ENCODE results near the gene LMNA. TPM values are rescaled to one million over a fixed set of nuclear protein-coding genes. Genes with fewer than 3 reads are reported as not detected.

Gene LMNA
- total RNA-seq, 1 experiment from 2014 or later = 112 TPM

- DNase-seq = no peak
- H3K4me1 Mint-ChIP-seq (ENCODE audit: low read depth, unreplicated experiment) = no peaks in the 10 kb centered on the region
- no peaks in the 10 kb centered on the region for H3K4me1 ChIP-seq
- no TSS peak for BruUV-seq (replicated peaks)
- intact Hi-C loops (cut with micrococcal nuclease; ENCODE audit: unreplicated experiment) = no loop called here
- POLR2A ChIA-PET = no interaction called here
- no peak overlapping the region for H3K27ac Mint-ChIP-seq (ENCODE audit: unreplicated experiment)
- H3K4me3 ChIP-seq (ENCODE audit: low read depth, low read length) = no peak overlapping the region
- H3K9me3 Mint-ChIP-seq (ENCODE audit: unreplicated experiment) = peaks cover 6% of the 10 kb centered on the region
- H3K27me3 Mint-ChIP-seq (ENCODE audit: insufficient read depth, unreplicated experiment) = no peaks in the 10 kb centered on the region
- CTCF ChIA-PET = no interaction called here
- H3K36me3 ChIP-seq (ENCODE audit: control insufficient read depth, insufficient read depth, low read length) = no peaks in the 10 kb centered on the region
- no peaks in the 10 kb centered on the region for H3K27me3 ChIP-seq (replicated peaks; ENCODE audit: control insufficient read depth, insufficient read depth, low read length)
- TF ChIP-seq, protein P1, sequence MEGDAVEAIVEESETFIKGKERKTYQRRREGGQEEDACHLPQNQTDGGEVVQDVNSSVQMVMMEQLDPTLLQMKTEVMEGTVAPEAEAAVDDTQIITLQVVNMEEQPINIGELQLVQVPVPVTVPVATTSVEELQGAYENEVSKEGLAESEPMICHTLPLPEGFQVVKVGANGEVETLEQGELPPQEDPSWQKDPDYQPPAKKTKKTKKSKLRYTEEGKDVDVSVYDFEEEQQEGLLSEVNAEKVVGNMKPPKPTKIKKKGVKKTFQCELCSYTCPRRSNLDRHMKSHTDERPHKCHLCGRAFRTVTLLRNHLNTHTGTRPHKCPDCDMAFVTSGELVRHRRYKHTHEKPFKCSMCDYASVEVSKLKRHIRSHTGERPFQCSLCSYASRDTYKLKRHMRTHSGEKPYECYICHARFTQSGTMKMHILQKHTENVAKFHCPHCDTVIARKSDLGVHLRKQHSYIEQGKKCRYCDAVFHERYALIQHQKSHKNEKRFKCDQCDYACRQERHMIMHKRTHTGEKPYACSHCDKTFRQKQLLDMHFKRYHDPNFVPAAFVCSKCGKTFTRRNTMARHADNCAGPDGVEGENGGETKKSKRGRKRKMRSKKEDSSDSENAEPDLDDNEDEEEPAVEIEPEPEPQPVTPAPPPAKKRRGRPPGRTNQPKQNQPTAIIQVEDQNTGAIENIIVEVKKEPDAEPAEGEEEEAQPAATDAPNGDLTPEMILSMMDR (IDR thresholded peaks at IDR 0.05; ENCODE audit: insufficient read depth in 1 of 2, low read depth in 1 of 2, low read length in 1 of 2, severe bottlenecking in 1 of 2, unreplicated experiment in 1 of 2) = no peak
- peaks cover 2% of the 10 kb centered on the region; the same call in 1 of the 2 replicates for H3K9me3 ChIP-seq
- H3K4me3 Mint-ChIP-seq (ENCODE audit: unreplicated experiment) = no peak overlapping the region
- no peaks in the 10 kb centered on the region for H3K36me3 Mint-ChIP-seq (ENCODE audit: insufficient read depth, unreplicated experiment)
Observed at GRCh38 chr1:156167536-156167935, 53.0 kb downstream of the LMNA start.

GRCh38 chr1:156172696-156173470 is 58.4 kb downstream of the LMNA start:
- H3K4me1 Mint-ChIP-seq (ENCODE audit: low read depth, unreplicated experiment) = peaks cover 17% of the 10 kb centered on the region
- intact Hi-C loops (cut with micrococcal nuclease; ENCODE audit: unreplicated experiment) = no loop called here
- no peak overlapping the region for H3K4me3 Mint-ChIP-seq (ENCODE audit: unreplicated experiment)
- no peak for DNase-seq
- POLR2A ChIA-PET = interaction anchor here (0.6 kb wide), 1 partner anchor 27 kb away, joined by 3 read pairs; no protein-coding TSS in a partner anchor
- no peaks in the 10 kb centered on the region for H3K36me3 Mint-ChIP-seq (ENCODE audit: insufficient read depth, unreplicated experiment)
- no peak overlapping the region for H3K4me3 ChIP-seq (ENCODE audit: low read depth, low read length)
- no peaks in the 10 kb centered on the region for H3K27me3 Mint-ChIP-seq (ENCODE audit: insufficient read depth, unreplicated experiment)
- H3K9me3 Mint-ChIP-seq (ENCODE audit: unreplicated experiment) = no peaks in the 10 kb centered on the region
- H3K27ac Mint-ChIP-seq (ENCODE audit: unreplicated experiment) = no peak overlapping the region
- BruUV-seq (replicated peaks) = no TSS peak
- H3K36me3 ChIP-seq (ENCODE audit: control insufficient read depth, insufficient read depth, low read length) = no peaks in the 10 kb centered on the region
- no peaks in the 10 kb centered on the region for H3K27me3 ChIP-seq (replicated peaks; ENCODE audit: control insufficient read depth, insufficient read depth, low read length)
- H3K4me1 ChIP-seq = peaks cover 7% of the 10 kb centered on the region
- H3K9me3 ChIP-seq = no peaks in the 10 kb centered on the region
- CTCF ChIA-PET = interaction anchor here (1.1 to 1.3 kb wide), 2 partner anchors 21 to 52 kb away, joined by 3 read pairs; partner anchors contain the start of gene SLC25A44
- TF ChIP-seq, protein P1 (IDR thresholded peaks at IDR 0.05; ENCODE audit: insufficient read depth in 1 of 2, low read depth in 1 of 2, low read length in 1 of 2, severe bottlenecking in 1 of 2, unreplicated experiment in 1 of 2) = no peak

DNA sequence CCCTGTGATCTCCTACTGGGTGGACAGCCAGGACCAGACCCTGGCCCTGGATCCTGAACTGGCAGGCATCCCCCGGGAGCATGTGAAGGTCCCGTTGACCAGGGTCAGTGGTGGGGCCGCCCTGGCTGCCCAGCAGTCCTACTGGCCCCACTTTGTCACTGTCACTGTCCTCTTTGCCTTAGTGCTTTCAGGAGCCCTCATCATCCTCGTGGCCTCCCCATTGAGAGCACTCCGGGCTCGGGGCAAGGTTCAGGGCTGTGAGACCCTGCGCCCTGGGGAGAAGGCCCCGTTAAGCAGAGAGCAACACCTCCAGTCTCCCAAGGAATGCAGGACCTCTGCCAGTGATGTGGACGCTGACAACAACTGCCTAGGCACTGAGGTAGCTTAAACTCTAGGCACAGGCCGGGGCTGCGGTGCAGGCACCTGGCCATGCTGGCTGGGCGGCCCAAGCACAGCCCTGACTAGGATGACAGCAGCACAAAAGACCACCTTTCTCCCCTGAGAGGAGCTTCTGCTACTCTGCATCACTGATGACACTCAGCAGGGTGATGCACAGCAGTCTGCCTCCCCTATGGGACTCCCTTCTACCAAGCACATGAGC is 62.2 kb downstream of the LMNA start:
- H3K4me1 ChIP-seq = peaks cover 38% of the 10 kb centered on the region
- H3K4me3 Mint-ChIP-seq (ENCODE audit: unreplicated experiment) = no peak overlapping the region
- peak overlapping the region; percentile 38 for H3K27ac Mint-ChIP-seq (ENCODE audit: unreplicated experiment)
- H3K27me3 ChIP-seq (replicated peaks; ENCODE audit: control insufficient read depth, insufficient read depth, low read length) = no peaks in the 10 kb centered on the region
- H3K4me3 ChIP-seq (ENCODE audit: low read depth, low read length) = no peak overlapping the region
- intact Hi-C loops (cut with micrococcal nuclease; ENCODE audit: unreplicated experiment) = no loop called here
- no TSS peak for BruUV-seq (replicated peaks)
- H3K9me3 Mint-ChIP-seq (ENCODE audit: unreplicated experiment) = no peaks in the 10 kb centered on the region
- POLR2A ChIA-PET = interaction anchor here (0.5 kb wide), 1 partner anchor 49 kb away, joined by 11 read pairs; no protein-coding TSS in a partner anchor
- no peaks in the 10 kb centered on the region for H3K27me3 Mint-ChIP-seq (ENCODE audit: insufficient read depth, unreplicated experiment)
- CTCF ChIA-PET = interaction anchor here (1.9 kb wide), 1 partner anchor 48 kb away, joined by 5 read pairs; no protein-coding TSS in a partner anchor
- H3K9me3 ChIP-seq = no peaks in the 10 kb centered on the region
- peaks cover 27% of the 10 kb centered on the region for H3K4me1 Mint-ChIP-seq (ENCODE audit: low read depth, unreplicated experiment)
- no peak for DNase-seq
- TF ChIP-seq, protein P1 (IDR thresholded peaks at IDR 0.05; ENCODE audit: insufficient read depth in 1 of 2, low read depth in 1 of 2, low read length in 1 of 2, severe bottlenecking in 1 of 2, unreplicated experiment in 1 of 2) = no peak
- no peaks in the 10 kb centered on the region for H3K36me3 ChIP-seq (ENCODE audit: control insufficient read depth, insufficient read depth, low read length)
- H3K36me3 Mint-ChIP-seq (ENCODE audit: insufficient read depth, unreplicated experiment) = peaks cover 9% of the 10 kb centered on the region
